HG02938 (cell line): ENCODE results near the gene PBX3.
A peak's percentile ranks its signal among the peaks of the same experiment; 100 is the strongest.

Experiments
- ATAC-seq: cut with Tn5 transposase; IDR thresholded peaks from one replicate; pipeline ENCODE4 v1.9.1; 2021; ENCODE audit warnings: mild to moderate bottlenecking, moderate library complexity; ENCODE audit not compliant: unreplicated experiment

The PBX3 gene

DNA sequence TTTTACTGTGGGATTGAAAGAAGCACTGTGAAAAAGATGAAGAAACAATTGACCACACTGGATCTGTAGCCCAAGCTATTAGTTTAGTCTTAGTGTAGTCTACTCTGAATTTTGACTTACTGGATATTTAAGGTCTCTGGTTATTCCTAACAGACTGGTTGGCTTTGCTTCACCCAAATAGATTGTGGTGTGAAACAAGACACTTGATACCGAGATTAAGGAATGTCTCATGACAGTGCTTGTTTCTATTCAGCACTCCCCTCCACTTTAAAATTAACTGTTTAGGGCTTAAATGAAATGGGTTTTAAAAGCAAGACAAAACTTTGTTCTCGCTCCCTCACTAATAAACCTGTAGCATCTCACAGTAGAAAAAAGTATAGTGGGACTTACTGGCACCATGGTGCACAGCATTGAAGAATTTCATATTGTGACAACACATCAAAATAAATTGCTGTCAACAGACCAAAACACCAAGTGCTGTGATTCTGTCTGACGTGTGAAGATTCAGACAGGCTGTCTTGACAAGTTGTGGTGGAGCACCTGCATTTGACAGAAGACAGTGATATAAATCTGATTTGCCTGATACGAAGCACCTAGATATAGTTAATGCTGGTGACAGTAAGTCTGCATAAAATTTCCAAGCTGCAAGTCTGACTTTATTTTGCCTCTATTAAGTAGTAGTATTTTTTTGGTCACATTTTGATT is 73.1 kb downstream of the PBX3 start:
- ATAC-seq = no peak

DNA sequence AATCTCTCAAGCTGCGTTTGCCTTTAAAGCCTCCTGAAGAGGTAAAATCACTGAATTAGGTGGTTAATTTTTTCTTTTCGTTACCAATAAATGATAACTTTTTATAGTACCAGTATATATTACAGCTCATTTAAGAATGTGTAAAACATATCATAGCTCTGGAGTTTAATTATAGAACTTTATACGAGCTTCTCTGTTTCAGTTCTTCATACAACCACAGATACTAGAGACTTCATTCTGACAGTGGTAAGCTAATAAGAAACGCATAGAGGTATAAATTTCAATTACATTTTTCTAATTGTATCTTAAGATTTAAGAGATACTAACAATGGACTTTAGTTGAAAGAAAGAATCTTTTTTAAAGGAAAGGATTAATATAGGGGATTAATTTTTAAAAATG is 73.9 kb downstream of the PBX3 start:
- peak; percentile 51 for ATAC-seq

- ATAC-seq = no peak
These were observed 75.0 kb downstream of the PBX3 start for GRCh38 chr9:125822160-125822559.

GRCh38 chr9:125822902-125823301 is 75.7 kb downstream of the PBX3 start:
- ATAC-seq = no peak

DNA sequence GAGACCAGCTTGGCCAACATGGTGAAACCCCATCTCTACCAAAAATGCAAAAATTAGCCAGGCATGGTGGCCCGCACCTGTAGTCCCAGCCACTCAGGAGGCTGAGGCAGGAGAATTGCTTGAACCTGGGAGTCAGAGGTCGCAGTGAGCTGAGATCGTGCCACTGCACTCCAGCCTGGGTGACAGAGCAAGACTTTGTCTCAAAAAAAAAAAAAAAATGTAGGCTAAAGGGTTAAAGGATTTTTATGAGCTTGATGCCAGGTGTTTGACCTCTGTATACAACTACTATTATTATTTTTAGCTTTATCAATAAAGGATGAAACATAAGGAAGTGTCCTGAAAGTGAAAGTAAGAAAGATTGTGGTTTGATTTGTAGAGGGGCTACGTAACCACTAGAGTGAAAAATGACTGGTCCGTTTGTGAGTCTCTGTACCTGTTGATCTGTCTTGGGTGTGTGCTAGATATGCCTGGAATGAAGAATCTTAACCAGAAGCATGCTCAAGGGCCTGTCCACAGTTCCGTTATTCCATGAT is 76.8 kb downstream of the PBX3 start:
- peak; percentile 70 for ATAC-seq

DNA sequence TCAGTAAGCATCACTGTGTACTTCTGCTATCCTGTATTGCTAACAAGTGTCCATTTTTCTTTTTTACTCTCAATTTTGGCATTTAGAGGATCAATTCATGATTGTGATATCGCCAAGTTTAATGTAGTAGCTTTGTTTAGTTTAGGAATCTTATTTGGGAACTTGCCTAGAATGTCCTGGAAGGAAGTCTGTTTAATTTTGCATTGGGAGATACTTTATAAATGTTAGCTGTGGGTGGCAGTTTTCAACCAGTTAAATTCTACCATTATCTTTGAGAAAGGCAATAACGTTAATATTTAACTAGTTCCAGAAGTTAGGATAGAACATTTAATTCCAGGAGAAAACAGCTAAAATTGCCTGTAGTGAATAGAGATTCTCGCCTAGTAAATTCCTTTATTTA is 78.6 kb downstream of the PBX3 start:
- no peak for ATAC-seq

- ATAC-seq = no peak
These were observed 79.7 kb downstream of the PBX3 start for GRCh38 chr9:125826850-125827249.

- ATAC-seq = peak; percentile 52
These were observed 82.6 kb downstream of the PBX3 start for GRCh38 chr9:125829743-125830142.

- no peak for ATAC-seq
These were observed 83.9 kb downstream of the PBX3 start for GRCh38 chr9:125831054-125831453.

DNA sequence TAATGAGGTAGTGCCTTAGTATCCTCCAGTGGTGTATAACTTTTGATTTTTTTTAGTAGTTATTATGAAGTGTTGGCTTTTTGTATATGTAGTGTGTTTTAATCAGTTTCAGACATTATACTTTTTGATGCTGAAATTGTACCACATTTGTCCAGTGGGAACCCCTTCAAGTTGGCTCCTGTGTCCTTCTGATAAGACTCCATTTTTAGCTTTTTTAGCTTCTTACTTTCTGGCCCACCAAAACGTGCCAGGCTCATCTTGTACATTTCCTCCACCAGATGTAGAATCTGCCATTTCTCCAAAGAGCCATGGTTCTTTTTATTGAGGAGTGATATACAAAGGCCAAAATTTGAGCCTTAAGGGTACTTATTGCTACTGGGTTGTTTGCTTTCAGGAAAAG is 84.4 kb downstream of the PBX3 start:
- ATAC-seq = no peak

DNA sequence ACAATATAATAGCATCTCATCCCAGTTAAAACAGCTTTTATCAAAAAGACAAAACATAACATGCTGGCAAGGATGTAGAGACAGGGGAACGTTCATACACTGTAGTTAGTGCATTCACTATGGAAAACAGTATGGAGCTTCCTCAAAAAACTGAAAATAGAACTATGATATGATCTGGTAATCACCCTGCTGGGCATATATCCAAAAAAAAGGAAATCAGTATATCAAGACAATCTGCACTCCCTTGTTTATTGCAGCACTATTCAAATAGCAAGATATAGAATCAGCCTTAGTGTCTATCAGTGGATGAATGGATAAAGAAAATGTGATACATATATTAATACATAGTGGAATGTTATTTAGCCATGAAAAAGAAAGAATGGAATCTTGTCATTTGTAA is 88.5 kb downstream of the PBX3 start:
- ATAC-seq = no peak

- ATAC-seq = no peak
These were observed 92.1 kb downstream of the PBX3 start for GRCh38 chr9:125839317-125839716.

GRCh38 chr9:125841444-125841843 is 94.3 kb downstream of the PBX3 start:
- ATAC-seq = no peak

- ATAC-seq = no peak
These were observed 95.1 kb downstream of the PBX3 start for GRCh38 chr9:125842242-125842641.

DNA sequence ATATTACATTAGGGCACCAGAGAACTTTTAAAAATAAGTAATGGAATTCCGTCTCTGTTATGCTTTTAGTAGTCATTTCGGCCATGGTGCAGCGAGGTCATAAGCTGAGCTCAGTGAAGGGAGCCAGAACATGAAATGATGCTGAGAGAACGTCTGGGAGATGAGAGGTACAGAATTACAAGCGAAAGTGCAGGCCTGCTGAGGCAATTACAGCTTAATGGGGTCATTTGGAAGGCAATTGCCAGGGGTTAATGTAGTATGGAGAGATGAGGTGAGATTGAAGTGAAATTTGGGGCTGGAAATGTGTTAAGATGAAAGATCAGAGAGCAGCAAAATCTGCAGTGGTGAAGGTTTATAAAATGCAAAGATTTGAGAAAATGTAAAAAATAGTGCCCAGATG is 96.5 kb downstream of the PBX3 start:
- ATAC-seq = no peak

DNA sequence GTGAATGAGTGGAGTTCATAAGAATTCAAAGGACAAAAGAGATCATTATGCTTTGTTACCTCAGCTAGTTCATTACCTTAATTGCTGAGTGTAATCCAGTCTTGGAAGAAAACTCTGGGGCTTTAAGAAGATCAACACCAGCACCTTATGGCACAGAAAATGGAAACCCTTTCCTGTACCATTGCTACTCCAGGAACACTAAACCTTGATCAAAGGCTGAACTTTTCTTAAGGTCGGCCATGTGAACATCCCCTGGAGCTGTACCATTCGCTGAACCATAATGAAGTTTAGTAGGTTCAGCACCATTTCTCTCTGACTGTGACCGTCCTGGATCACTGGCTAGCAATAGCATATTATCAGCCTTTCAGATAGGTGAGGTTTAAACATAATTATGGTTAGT is 97.4 kb downstream of the PBX3 start:
- ATAC-seq = no peak

DNA sequence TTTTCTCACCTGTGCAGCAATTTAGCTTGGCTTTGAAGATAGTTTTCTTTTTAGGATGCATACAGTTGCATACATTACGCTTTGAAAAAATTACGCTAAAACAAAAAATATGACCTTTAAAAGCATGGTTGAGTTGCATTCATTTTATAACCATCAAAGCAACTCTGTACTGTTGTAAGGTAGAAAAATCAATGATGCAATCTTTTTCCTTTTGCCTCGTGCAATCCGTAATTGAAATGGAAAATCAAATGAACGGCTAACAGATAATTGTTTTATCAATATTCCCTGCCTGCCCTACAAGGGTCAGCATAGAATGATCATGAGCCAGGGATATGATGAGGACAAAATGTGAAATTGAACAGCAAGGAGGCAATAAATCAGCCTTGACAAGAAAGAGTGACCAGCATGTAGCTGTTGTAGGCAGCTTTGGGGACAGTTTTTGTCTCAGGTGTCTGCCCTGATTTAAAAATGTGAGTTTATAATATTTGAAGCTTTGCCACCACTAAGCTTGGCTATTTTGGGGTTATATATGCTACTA is 98.2 kb downstream of the PBX3 start:
- ATAC-seq = no peak

- ATAC-seq = no peak
These were observed 100.6 kb downstream of the PBX3 start for GRCh38 chr9:125847735-125848134.

DNA sequence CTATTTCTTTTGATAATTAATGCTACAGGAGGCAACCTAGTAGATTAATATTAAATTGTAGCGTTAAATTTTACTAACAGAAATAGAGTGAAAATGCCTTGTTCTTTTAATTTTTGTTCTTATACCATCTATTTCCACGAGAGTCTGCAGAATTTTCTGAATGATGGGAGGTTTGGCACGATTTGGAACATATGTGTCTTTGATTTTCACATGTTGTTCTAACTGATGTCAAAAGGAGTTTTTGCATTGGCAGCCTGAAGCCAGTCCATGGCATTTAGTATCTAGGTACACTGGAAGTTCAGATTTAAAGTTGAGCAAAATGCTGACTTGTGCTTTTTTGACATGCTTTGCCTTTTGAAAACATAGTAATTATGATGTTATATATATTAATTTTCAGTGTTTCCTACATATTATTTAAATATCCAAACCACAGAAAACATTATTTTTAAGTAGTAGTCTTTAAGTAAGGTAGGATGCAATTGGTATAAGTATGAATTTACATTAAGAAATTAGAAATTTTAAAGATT is 103.0 kb downstream of the PBX3 start:
- no peak for ATAC-seq

- ATAC-seq = no peak
These were observed 103.6 kb downstream of the PBX3 start for GRCh38 chr9:125850763-125851162.

DNA sequence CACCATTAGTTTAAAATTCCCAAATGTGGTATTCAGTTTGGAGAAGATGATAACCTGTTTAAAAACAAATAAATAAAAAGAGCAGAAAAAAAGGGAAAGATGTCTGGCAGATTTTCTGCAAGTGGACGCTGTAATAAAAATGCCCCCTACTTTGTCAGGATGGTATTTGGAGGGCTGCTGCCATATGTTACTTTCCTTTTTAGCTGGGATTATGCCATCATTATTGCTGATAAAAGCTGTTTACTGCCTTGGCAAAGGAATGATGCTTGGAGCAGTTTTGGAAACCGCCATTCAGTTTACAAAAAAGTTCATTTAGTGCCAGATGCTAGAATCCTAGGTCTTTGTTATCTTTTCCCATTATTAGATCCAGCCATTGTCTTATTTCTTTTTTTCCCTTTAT is 104.8 kb downstream of the PBX3 start:
- no peak for ATAC-seq

DNA sequence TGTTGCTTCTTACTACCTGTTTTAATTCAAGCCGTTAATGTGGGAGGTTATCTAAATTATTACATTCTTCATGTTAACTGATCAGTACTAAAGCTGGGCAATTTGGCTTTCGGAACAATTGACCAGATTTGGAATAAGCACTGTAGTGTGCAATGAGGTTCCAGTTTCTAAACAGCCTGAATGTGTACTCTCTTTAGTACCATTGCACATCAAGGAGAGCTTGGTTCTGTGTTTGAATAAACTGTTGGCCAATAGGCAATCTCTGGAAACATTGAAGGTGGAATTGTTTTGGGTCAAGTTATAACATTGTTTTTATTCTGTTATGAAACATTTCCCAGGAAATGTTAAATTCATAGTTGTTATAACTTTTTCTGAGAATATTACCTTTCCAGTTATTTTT is 105.2 kb downstream of the PBX3 start:
- no peak for ATAC-seq
